GDM1 (cell line): ENCODE results near the gene TMEM214.
"Not testable (repeated sequence)": the region's sequence is repeated elsewhere in the genome, so short reads cannot be mapped to it uniquely, and the experiment has no call there.

Source experiments
- DNase-seq: peaks from one replicate; lab custom pipeline; 2025; lab: John Stamatoyannopoulos, UW

The TMEM214 gene

GRCh38 chr2:27070653-27071276, 38.0 kb downstream of the TMEM214 start:
- DNase-seq: no peak

GRCh38 chr2:27071277-27071989, 38.7 kb downstream of the TMEM214 start, which contains the start of gene OST4:
TSS of gene OST4 (minus strand) at chr2:27071654.
- peak; percentile 91 for DNase-seq

GRCh38 chr2:27071990-27072830, 39.4 kb downstream of the TMEM214 start:
- no peak for DNase-seq

GRCh38 chr2:27072920-27073319, 40.2 kb downstream of the TMEM214 start:
- DNase-seq: no peak

- DNase-seq: no peak
Observed at GRCh38 chr2:27073782-27074181, 41.0 kb downstream of the TMEM214 start.

GRCh38 chr2:27074738-27075565, 42.2 kb downstream of the TMEM214 start:
- peak; percentile 60 for DNase-seq

GRCh38 chr2:27075566-27075871, 42.8 kb downstream of the TMEM214 start:
- DNase-seq: not testable (repeated sequence)

GRCh38 chr2:27076323-27076722, 43.6 kb downstream of the TMEM214 start:
- no peak for DNase-seq

- no peak for DNase-seq
Observed at GRCh38 chr2:27077231-27077630, 44.5 kb downstream of the TMEM214 start.

- DNase-seq: no peak
Observed at GRCh38 chr2:27078267-27079194, 45.8 kb downstream of the TMEM214 start, which contains the start of gene EMILIN1. TSS of gene EMILIN1 (plus strand) at chr2:27078615. CDS start at chr2:27079066, 451 bp downstream.

- DNase-seq: no peak
Observed at GRCh38 chr2:27079233-27080139, 46.7 kb downstream of the TMEM214 start.

- DNase-seq: no peak
Observed at GRCh38 chr2:27080140-27080469, 47.3 kb downstream of the TMEM214 start.

- DNase-seq: no peak
Observed at GRCh38 chr2:27080603-27080936, 47.8 kb downstream of the TMEM214 start.

GRCh38 chr2:27081984-27082772, 49.4 kb downstream of the TMEM214 start:
- no peak for DNase-seq

- no peak for DNase-seq
Observed at GRCh38 chr2:27082773-27083409, 50.1 kb downstream of the TMEM214 start.

GRCh38 chr2:27083410-27084296, 50.9 kb downstream of the TMEM214 start:
- DNase-seq: no peak

GRCh38 chr2:27084297-27085061, 51.7 kb downstream of the TMEM214 start:
- DNase-seq: no peak
